Measurements from ENCODE around the gene NDUFB11.

NDUFB11 gene

DNA sequence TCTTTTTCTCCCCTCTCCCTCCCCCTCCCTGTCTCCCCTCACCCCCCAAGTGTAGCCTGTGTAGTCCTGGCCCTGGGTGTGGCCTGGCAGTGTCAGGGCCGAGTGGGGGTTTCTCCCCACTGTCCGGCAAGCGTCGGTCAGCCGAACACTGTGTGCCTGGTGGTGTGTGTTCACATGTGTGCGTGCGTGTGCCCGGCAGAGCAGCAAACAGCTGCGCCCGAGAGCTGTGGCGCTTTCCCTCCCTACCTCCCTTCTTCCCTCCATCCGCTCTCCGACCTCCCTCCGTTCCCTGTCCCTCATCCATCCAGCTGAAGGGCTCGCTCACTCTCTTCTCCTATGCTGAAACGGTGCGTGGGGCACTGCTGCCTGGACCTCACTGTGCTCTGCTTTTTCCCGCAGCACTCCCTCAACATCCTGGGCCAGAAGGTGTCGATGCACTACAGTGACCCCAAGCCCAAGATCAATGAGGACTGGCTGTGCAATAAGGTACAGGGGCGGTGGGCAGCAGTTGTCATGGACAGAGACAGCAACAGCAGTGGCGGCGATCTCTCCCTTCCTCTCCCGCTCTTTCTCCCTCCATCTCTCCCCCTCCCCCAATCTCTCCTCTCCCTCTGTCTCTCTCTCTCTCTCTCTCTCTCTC, 31.7 kb upstream of the NDUFB11 start:
- no peak for TF ChIP-seq EGR1 (IDR thresholded peaks at IDR 0.05)
- TF ChIP-seq REST (IDR thresholded peaks at IDR 0.05; ENCODE audit: low read depth) = no peak
- no peak for TF ChIP-seq MAX (IDR thresholded peaks at IDR 0.05)
- TF ChIP-seq NFIC (IDR thresholded peaks at IDR 0.05) = no peak
- no peak for TF ChIP-seq CEBPB (IDR thresholded peaks at IDR 0.05)
- TF ChIP-seq EP300 (IDR thresholded peaks at IDR 0.05; ENCODE audit: borderline replicate concordance) = no peak
- TF ChIP-seq ZBTB7A (IDR thresholded peaks at IDR 0.05; ENCODE audit: low read depth) = no peak
- TF ChIP-seq CREB1 (IDR thresholded peaks at IDR 0.05; ENCODE audit: low read depth) = no peak
- no peak for TF ChIP-seq TCF12 (IDR thresholded peaks at IDR 0.05; ENCODE audit: low read depth)
- TF ChIP-seq TAF1 (IDR thresholded peaks at IDR 0.05; ENCODE audit: low read depth) = no peak
- no peak for TF ChIP-seq TEAD4 (IDR thresholded peaks at IDR 0.05)
- TF ChIP-seq FOXM1 (IDR thresholded peaks at IDR 0.05; ENCODE audit: borderline replicate concordance, low read depth) = no peak
- no peak for TF ChIP-seq USF1 (IDR thresholded peaks at IDR 0.05)
- no peak for TF ChIP-seq YY1 (IDR thresholded peaks at IDR 0.05; ENCODE audit: low read depth)

DNA sequence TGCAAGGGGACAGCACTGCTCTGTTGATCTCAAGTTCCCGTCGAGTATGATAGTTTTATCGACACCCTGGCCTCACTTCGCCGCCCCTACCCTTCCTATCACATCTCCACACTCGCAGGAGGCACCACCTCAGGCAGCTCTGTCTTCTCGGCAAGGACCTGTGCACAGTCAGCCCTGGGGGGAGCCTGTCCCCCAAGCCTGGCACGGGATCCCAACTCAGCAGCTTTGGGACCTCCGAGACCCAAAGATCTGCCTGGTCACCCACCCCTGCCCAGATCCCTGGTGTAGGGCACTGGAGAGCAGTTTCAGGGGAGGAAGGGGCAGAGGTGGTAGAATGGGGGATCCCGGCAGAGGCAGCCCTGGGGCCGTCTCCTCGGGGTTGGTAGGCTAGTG, 31.1 kb upstream of the NDUFB11 start:
- TF ChIP-seq MAX (IDR thresholded peaks at IDR 0.05) (no peak), REST (IDR thresholded peaks at IDR 0.05; ENCODE audit: low read depth) (no peak), YY1 (IDR thresholded peaks at IDR 0.05; ENCODE audit: low read depth) (no peak), TEAD4 (IDR thresholded peaks at IDR 0.05) (no peak), CREB1 (IDR thresholded peaks at IDR 0.05; ENCODE audit: low read depth) (no peak), NFIC (IDR thresholded peaks at IDR 0.05) (no peak), CEBPB (IDR thresholded peaks at IDR 0.05) (no peak), FOXM1 (IDR thresholded peaks at IDR 0.05; ENCODE audit: borderline replicate concordance, low read depth) (no peak), USF1 (IDR thresholded peaks at IDR 0.05) (no peak), EGR1 (IDR thresholded peaks at IDR 0.05) (no peak), TCF12 (IDR thresholded peaks at IDR 0.05; ENCODE audit: low read depth) (no peak), ZBTB7A (IDR thresholded peaks at IDR 0.05; ENCODE audit: low read depth) (no peak), RAD21 (IDR thresholded peaks at IDR 0.05; ENCODE audit: low read depth) (no peak), TAF1 (IDR thresholded peaks at IDR 0.05; ENCODE audit: low read depth) (no peak), EP300 (IDR thresholded peaks at IDR 0.05; ENCODE audit: borderline replicate concordance) (no peak)

DNA sequence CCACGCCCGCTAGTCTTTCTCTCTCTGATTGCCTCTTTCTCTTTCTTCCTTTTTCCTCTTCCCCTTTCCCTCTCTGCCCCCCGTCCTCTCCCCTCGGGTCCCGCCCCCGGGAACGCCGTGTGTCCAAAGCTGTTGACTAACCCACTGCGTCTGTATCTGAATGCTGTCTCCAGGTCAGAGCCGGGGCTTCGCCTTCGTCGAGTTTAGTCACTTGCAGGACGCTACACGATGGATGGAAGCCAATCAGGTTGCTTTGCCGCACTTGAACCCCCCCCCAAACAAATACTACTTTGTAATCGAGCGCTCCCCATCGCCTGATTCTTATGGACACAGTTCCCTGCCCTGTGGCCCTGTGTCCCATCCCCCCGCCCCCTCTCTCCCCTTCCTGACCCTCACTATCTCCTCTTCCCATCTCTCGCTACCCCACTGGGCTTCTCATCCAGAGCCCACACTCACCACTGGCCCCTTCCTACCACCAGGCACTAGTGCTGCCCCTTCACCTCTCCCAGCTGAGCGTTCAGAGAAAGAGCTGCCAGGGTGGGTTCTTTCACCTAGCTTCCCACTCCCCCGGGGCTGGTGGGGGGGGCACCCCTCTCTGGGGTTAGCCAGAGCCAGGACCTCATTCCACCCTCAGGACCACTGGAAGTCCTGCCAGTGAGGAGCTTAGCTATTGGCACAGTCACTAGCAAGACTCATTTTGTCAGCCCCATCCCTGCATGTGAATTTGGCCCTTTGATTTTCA, 30.5 kb upstream of the NDUFB11 start:
- TF ChIP-seq TEAD4 (IDR thresholded peaks at IDR 0.05) = no peak
- no peak for TF ChIP-seq MAX (IDR thresholded peaks at IDR 0.05)

DNA sequence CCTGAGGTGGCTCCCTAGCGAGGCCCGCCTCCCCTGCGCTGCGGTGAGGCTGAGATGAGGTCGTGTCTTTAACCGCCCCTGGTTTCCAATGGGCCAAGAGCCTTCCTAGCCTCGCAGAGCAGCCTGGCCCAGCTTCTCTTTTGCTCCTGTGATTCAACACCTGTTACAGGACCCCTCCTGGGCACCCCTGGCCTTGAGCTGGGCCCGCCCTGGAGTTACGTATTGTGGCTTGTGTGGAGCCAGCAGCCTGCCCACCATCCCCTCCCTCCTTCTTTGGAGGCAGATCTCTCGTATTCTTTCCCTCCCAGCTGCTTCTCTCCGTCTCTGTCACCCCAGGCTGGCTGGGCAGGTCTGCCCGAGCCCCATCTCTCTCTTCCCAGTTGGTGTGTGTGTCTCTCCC, 29.9 kb upstream of the NDUFB11 start:
- TF ChIP-seq NFIC (IDR thresholded peaks at IDR 0.05) (no peak), CREB1 (IDR thresholded peaks at IDR 0.05; ENCODE audit: low read depth) (no peak), TAF1 (IDR thresholded peaks at IDR 0.05; ENCODE audit: low read depth) (no peak), TCF12 (IDR thresholded peaks at IDR 0.05; ENCODE audit: low read depth) (no peak), CEBPB (IDR thresholded peaks at IDR 0.05) (no peak), RAD21 (IDR thresholded peaks at IDR 0.05; ENCODE audit: low read depth) (no peak), USF1 (IDR thresholded peaks at IDR 0.05) (no peak), REST (IDR thresholded peaks at IDR 0.05; ENCODE audit: low read depth) (no peak), FOXM1 (IDR thresholded peaks at IDR 0.05; ENCODE audit: borderline replicate concordance, low read depth) (no peak)

Data from Ishikawa (cell line).